HG02678 (cell line): ENCODE results near the gene CYP27C1.
"Not testable (repeated sequence)": the region's sequence is repeated elsewhere in the genome, so short reads cannot be mapped to it uniquely, and the experiment has no call there.

Experiments
- ATAC-seq: cut with Tn5 transposase; IDR thresholded peaks from one replicate; pipeline ENCODE4 v1.9.1; 2021; ENCODE audit warnings: mild to moderate bottlenecking, moderate library complexity; ENCODE audit not compliant: unreplicated experiment

The CYP27C1 gene, protein sequence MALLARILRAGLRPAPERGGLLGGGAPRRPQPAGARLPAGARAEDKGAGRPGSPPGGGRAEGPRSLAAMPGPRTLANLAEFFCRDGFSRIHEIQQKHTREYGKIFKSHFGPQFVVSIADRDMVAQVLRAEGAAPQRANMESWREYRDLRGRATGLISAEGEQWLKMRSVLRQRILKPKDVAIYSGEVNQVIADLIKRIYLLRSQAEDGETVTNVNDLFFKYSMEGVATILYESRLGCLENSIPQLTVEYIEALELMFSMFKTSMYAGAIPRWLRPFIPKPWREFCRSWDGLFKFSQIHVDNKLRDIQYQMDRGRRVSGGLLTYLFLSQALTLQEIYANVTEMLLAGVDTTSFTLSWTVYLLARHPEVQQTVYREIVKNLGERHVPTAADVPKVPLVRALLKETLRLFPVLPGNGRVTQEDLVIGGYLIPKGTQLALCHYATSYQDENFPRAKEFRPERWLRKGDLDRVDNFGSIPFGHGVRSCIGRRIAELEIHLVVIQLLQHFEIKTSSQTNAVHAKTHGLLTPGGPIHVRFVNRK

DNA sequence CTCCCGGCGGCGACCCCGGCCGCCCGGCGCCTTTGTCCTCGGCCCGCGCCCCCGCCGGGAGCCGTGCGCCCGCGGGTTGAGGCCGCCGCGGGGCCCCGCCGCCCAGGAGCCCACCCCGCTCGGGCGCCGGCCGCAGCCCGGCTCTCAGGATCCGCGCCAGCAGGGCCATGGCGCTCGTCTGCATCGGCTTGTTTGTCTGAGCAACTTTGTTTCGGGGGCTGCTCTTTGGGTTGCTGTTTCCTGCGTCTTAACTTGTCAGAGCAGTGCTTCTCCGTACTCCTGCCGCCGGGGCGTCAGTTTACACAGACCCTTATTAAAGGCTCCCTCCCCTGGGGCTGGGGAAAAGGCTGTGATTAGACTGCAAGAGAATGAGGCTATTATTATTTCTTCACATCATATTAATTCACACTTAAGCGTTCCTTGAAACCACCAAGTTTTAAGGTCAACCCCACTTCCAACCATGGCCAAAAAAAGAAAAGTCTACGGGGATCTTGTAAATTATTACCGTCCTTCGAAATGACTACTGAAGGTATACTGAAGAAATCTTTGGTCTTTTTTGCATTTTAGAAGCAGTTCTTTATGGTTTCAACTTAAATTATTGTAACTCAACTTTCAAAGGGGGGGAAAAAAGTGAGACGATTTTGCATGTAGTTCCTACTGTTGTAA is at the start of gene CYP27C1:
Gene CYP27C1, minus strand, starts transcription at position 198 of the 666 bp plus-strand sequence. Its CDS starts 29 bp downstream, at position 169.
- ATAC-seq, result no peak

DNA sequence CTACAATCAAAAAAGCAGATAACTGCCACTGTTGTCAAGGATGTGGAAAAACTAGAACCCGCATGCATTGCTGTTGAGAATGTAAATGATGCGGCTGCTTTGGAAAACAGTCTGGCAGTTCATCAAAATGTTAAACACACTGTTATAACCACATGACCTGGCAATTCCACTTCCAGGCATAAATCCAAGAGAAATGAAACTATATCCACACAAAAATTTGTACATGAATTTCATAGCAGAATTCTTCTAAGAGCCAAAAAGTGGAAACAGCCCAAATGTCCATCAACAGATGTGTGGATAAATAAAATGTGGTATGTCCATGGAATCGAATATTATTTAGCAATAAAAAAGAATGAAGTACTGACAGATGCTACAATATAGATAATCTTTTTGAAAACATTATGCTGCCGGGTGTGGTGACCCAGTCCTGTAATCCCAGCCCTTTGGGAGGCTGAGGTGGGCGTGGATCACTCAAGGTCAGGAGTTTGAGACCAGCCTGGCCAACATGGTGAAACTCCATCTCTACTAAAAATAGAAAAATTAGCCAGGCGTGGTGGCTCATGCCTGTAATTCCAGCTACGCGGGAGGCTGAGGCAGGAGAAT is 41.8 kb upstream of the CYP27C1 start:
- ATAC-seq, result no peak

DNA sequence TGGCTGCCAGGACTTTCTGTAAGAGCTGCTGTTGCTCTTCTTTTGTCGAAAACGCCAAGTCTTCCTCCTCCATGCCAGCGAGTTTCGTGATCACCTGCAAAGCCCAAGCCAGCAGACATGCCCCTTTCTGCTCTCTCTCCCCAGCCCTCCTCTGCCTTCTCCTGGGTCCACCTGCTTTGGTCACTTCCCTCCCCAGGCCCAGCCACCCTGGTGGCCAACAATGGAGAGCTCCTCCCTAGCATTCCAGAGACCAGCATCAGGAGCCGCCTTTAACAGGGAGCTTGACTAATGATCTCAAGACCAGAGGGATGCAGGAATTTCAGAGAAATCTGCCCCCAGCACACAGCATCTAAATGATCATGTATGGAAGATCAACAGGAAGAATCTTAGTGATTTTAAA is 39.3 kb upstream of the CYP27C1 start:
- no peak for ATAC-seq

- no peak for ATAC-seq
Observed at GRCh38 chr2:127256866-127257265, 36.8 kb upstream of the CYP27C1 start.

- ATAC-seq, result no peak
Observed at GRCh38 chr2:127256381-127256780, 36.3 kb upstream of the CYP27C1 start.

- no peak for ATAC-seq
Observed at GRCh38 chr2:127255721-127256120, 35.6 kb upstream of the CYP27C1 start.

DNA sequence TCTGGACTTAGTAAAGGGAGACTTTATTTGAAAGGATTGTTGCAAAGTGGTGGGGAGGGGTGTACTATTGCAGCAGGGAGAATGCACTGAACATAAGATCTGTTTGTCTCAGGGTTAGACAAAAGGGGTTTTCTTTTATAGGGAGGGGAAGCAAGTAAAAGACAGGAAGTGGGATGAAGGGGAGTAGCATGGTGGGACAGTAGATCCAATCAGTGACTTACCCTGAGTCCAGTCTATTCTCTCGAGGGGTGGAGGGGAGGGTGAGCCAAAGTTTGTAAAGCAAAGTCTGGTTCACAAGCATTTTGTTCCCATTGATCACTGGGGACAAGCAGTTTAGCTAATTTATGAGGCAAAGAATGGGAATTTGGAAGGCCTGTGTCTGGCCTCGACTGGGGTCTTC is 35.0 kb upstream of the CYP27C1 start:
- no peak for ATAC-seq

DNA sequence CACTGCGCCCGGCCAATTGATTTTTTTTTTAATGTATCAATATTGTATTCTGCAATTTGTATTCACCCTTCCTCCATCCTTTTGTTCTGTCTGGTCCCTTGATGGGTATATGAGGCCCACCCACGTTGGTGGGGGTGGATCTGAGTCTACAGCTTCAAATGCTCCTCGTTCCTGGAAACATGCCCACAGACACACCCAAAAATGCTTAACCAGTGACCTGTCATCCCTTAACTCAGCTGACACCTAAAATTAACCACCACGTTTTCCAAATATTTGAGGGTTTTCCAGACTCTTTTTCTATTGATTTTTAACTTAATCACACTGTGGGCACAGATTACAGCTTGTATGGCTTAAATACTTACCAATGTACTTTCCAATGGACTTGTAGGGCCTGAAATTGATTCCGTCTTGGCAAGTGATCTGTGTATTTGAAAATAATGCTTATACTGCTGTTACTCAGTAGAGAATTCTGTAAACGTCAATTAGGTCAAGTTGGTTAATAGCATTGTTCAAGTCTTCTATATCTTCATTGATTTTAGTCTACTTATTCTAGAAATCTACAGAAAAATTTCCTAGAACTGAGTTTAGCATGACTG is 34.4 kb upstream of the CYP27C1 start:
- ATAC-seq, result no peak

DNA sequence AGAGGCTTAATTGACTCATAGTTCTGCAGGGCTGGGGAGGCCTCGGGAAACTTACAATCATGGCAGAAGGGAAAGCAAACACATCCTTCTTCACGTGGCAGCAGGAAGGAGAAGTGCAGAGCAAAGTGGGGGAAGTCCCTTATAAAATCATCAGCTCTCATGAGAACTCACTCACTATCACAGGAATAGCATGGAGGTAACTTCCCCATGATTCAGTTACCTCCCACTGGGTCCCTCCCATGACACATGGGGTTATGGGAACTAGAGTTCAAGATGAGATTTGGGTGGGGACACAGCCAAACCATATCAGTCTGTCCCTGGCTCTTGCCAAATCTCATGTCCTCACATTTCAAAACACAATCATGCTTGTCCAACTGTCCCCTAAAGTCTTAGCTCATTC is 21.1 kb upstream of the CYP27C1 start:
- not testable (repeated sequence) for ATAC-seq

- no peak for ATAC-seq
Observed at GRCh38 chr2:127239395-127239794, 19.3 kb upstream of the CYP27C1 start.

- not testable (repeated sequence) for ATAC-seq
Observed at GRCh38 chr2:127237768-127238167, 17.7 kb upstream of the CYP27C1 start.

- no peak for ATAC-seq
Observed at GRCh38 chr2:127235082-127235702, 15.1 kb upstream of the CYP27C1 start.

GRCh38 chr2:127233710-127234109 is 13.6 kb upstream of the CYP27C1 start:
- ATAC-seq, result no peak

- ATAC-seq, result no peak
Observed at GRCh38 chr2:127231130-127231865, 11.2 kb upstream of the CYP27C1 start.

DNA sequence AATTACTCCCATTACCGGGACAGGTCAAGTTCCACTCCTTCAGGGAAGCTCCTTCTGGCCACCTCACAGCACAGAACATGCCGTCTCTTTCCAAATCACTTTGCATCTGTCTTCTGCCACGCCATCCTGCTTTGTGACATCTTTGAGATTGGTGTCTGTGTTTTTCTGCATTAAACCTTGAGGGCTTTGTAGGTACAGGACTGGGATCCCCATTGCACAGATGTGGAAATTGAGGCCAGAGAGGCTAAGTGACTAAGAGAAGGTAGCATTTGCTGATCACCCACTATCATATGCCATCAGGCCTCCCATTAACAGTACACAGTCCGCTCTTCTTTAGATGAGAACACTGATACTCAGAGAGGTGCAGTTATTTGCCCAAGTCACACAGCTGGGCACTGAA is 9.5 kb upstream of the CYP27C1 start:
- ATAC-seq, result no peak

DNA sequence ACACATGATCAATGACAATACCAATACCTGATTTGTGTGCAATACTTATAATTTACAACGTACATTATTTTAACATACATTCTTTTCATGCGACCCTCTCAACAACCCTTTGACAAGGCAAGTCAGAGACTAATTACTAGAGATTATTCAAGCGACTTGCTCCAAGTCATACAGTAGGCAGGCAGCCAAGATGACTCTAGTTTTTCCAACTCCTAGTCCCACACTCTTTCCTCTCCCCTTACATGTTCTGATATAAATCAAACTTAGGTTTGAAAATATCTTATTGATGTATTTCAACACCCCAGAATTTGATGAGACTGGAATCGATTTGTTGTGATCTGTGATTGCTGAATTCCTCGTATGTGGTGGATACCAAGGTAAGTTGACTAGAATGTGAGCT is 8.0 kb upstream of the CYP27C1 start:
- no peak for ATAC-seq

GRCh38 chr2:127227264-127227660 is 7.2 kb upstream of the CYP27C1 start:
- not testable (repeated sequence) for ATAC-seq

- no peak for ATAC-seq
Observed at GRCh38 chr2:127226520-127227263, 6.6 kb upstream of the CYP27C1 start.

DNA sequence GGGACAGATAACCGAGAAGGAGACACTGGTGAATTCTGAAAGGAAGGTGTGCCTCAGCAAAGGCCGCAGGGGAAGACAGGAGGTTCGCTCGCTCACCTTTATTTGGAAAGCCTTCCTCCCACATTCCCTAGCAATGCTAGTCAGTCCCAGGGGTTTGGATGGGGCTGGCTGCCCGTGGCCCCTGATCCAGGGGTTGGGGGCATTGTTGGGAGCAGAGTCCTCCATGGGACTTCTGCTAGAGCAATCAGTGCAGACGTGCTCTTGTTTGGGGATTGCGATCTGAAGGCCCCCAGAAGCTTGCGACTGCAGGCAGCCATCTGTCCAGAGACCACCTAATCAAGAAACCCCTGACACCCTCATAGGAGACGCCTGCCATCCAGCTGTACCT is 6.0 kb upstream of the CYP27C1 start:
- ATAC-seq, result no peak
